ENCODE measurements around the gene ITGA11.

ITGA11 gene

DNA sequence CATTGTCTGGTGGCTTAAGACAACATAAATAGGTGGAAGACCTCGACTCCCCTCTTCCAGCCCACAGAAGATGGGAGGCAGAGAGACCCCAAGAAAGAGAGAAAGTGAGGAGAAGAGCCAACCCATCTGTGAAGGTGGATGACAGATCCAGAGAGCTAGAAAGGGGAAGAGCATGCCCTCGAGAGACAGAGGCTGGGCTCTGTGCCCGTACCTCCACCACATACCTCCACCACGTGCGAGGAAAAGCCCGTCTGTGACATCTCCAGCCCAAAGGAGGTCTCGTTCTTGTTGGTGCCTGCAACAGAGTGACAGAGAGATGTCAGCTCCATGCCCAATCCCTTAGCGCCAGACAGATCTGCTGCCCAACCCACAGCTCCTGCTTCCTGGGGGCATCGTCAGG lies 83.4 kb downstream of the ITGA11 start:
- no peak for DNase-seq

DNA sequence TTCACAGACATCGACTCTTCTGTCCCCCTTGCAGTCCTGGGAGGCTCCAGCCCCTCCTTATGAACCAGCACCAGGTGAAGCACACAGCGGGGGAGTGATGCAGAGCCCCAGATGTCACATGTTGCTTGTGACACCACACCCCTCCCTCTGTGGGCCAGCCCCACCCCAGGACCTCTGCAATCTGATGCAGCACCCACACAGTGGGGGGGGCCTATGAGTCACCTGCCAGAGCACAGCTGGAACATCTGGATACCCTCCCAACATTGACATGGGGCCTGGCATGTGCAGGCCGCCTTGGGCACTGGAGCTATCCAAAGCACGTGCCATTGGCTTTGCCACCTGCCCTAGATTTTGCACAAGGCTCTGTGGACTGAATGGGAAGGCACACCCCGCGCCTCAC lies 83.9 kb downstream of the ITGA11 start:
- DNase-seq: no peak

DNA sequence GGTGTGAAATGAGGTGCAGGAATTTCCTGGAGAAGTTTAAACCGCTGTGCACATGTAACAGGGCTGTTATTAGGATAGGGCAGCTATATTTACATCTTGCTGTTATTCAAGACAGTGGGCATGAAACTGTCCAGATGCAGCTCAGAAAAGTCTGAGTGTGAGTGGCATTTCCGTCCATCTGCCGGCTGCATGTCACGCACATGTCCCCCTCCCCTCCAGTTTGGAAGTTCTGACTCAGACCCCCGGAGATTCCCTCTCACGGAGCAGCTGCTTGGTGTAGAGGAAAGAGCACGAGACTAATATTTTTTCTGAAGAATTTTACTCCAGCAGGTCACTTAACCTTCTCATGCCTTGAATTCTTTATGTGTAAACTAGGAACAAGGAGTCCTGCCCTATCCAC lies 84.6 kb downstream of the ITGA11 start:
- no peak for DNase-seq

DNA sequence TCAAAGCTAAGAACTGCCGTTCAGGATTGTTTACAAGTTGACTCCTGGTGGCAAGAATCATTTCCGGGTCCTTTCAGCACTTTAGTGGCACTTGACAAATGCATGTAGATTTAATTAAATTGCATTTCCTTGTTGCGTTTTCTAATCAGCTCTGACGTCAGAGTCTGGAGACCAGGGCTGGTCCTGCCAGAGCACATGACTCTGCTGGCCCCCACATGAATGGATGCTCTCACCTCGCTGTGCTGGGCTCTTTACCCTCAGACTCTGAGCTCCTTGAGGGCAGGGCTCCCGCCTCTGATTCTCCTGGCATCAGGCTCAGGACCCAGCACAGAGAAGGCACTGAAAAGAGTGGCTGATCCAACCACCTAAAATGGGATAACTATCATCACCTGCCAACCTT lies 85.0 kb downstream of the ITGA11 start:
- no peak for DNase-seq

DNA sequence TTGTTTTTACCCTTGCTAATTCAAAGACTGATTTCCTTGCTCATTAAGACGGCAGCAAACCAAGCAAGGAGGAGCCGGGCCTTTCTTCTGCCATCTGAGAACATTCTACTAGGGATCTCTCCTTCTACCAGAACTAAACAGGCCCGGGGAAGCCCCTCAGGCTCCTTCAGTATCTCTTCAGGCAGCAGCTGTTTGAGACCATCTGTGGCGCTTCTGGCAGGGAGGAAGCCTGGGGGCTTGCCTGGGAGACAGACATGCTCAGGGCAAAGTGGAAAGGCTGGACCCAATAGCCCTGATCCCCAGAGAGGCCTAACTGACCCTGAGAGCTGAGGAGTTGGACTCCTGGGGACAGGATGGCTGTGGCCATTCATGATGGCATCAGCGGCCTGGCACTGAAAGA lies 86.5 kb downstream of the ITGA11 start:
- DNase-seq: no peak

DNA sequence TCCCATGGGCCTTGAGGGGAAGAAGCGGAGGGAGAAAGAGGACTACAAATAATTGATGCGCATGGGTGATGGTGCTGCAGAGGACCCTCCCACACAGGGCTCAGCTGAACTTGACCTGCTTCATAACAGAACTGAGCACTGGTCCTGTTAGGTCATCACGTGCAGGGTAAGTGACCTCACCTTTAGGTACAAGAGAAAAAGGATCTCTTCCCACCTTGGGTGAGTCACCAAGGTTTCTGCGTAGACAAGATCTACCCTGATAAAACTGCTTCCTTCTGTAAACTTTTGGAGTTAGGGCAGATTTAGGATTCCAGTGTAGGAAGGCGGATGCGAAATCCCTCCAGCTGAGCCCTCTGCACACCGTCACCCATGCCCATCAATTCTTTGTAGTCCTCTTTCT lies 87.4 kb downstream of the ITGA11 start:
- no peak for DNase-seq

DNA sequence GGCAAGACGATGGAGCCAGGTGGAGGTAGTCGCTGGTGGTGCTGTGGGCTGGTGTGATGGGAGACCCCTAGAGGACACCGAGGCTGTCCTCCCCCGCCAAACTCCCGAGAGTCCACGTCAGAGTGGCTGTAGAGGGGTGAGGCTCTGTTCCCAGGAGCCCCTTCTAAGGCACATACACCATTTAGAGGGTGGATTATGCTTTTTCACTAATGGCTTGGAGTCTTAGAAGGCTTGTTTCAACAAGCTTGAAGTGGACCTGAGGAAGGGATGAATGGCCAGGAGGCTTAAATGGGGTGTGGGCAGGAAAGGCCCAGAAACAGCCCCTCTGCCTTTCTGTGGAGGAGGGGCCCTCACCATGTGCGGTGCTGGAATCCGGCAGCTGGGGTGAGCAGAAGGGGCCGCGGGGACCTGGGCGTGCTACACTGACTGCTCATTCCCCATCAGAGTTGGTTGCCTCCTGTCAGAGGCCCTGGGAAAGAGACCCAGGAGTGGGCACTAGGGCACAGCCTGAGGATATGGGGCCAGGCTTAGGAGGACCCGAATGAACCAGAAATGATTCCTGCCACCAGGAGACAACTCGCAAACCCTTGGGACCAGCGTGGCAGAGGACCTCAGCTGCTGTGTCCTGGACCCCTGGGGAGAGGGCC lies 88.3 kb downstream of the ITGA11 start:
- DNase-seq: no peak

DNA sequence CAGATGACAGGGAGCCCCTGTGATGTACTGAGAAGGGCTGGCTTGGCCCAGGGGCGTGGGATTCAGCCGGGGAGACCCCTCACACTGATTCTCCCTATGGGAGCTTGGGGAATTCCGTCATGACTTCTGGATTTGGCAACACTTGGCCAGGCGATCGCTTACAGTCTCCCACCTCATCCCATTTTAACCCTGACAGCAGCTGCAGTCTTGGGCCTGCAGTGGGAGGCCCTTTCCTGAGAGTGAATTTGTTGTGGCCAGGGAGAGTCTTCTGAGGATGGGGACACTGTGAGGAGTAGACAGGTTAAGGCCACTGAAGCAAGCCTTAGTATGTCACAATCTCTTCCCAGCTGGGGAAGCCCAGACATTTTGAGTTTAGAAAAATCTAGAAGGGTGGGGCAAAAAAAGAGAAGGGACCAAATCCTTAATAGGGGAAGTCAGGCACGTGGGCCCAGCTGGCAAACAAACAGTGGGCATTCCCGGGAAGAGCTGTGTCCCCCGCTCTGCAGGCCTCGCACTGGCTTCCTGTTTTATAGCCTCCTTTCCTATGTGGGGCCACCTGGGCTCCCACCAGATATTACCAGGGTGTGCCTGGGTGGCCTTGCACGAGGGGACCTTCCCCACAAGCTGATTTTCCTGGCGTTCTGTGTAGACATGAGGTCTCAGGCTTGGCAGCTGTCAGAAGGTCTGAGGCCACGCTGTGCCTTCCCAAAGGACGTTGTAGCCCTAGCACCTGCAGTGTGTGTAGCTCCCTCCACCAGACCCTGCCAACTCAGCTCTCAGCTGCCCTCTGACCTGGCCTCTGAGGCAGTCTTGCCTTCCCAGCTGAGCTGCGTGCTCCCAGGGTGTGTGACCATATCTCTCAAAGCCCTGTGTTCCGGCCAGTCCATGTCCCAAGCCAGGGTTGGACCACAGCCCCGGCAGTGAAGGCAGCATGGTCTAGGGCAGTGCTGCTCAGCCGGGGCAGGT lies 89.9 kb downstream of the ITGA11 start:
- DNase-seq: no peak

DNA sequence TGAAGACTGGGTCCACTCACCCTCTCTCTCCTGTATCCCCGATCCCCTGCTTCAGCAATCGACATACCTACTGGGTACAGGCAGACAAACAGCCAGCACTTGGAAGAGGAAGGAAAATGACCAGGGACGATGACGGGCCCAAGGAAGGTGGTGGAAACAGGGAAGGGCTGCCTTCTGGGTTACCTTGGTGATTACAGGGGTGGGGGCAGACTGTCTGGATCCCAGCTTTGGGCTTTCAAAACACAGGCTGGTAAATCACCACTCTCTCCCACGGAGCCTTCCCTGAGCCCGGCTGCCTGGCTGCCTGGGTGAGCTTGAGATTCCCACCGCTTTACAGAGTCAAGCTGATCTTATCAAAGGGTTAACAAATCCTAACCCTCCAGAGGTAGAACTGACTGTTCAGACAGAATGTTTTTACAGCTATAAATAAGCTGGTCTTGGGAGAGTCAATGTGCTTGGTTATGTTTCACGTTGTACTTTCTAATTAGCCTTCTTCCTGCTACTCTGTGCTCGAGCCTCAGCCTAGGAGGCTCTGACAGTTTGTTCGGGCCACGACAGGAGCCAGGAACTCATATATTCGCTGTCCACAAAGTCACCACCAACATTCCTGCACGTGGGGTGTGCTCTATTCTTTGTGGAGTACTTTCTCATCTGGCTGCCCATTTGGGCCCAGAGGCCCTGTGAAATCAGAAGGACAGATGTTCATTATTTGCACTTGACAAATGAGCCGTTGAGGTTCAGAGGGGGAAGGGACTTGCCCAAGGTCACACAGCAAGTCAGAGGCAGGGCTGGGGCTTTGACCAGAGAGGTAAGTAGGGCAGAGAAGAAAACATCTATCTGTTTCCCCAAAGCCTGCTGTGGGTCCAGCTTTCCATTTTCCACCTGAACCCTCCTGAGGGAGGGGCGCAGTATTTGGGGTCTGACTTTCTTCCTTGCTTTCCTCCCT lies 91.0 kb downstream of the ITGA11 start:
- no peak for DNase-seq

DNA sequence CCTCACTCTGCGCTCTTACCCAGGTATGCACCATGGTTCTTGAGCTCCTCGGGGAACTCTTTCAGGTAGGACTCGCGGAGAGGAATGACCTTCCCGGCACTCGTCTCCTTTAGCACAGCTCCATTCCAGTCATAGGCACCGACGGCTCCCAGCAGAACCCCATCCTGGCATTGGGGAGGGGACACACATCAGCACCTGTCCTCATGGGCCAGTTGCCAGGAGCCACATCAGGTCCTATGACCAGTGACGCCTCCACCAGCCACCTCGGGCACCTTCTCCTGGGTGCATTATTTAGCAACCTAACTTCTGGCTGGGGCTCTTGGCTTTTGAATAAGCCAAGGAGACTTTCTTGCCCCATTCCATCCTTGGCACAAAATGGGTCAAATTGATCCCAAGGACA lies 92.5 kb downstream of the ITGA11 start:
- DNase-seq: no peak

DNA sequence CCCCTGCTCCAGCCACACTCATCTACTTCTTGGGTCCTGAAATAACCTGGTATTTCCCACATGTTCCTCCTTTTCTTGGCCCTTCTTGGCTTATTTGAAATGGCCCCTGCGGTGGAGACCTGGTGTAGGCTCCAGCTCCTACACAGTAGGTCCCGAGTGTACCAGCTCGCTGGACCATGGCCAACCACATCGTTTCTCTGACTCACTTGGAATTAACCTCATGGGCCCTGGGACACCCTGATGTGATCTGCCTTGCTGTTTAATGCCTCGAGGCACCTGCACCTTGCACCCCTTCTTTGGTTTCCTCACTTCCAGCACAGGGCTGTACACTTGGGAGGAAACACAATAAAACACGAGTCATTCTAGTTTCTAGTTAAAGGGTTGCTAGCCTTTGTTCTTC lies 94.1 kb downstream of the ITGA11 start:
- DNase-seq: no peak

DNA sequence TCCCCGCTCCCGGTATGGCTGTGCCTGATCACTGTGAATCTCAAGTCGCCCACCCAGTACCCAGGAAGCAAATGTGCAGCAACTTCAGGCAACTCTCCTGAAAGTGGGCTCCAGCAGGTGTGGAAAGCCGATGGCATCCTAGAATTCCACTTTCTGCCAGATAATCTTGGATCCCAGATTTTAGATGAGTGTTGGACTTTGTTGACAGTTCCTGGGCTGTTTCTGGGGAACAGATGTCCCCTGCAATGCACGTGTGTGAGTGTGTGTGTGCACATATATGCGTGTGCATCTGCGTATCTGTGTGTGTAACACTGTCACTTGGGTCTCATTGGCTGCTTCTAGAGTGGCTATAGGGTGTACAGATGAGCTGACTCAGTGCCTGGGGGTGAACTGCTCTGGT lies 95.4 kb downstream of the ITGA11 start:
- no peak for DNase-seq

DNA sequence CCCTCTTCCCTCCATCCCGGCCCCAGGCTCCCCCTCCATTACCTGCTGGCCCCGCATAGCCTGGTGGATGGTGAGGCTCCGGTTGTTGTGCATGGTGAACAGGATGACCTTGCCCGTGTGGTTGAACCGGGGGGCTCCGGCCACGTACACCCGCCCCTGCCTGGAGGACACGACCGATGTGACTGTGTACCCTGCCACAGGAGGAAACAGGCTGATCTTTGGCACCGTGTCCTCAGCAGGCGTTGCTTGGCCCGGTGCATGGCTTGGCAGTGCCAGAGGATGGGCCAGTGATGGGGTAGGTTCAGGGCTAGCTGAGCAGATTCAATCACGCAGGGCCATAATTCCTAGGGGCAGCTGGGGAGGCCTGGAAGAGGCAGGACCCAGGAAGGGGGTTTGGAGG lies 96.3 kb downstream of the ITGA11 start:
- DNase-seq: no peak

DNA sequence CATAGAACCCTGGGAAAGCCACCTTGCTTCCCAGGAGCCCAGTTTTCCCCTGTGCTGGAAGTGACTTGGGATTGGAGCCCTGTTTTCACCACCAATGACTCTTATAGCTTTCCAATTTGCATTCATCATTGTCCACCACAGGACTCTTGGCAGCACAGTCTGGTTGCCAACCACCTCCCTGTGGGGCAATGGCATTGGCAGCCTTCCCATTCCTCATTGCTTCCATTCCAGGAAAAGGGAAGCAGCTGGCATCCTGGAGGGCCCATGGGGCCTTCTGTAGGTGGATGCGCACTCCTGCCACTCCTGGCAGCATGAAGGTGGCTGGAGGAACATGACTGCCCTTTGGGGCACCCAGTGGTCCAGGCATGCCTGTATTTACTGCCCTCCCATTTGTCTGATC lies 96.7 kb downstream of the ITGA11 start:
- no peak for DNase-seq

DNA sequence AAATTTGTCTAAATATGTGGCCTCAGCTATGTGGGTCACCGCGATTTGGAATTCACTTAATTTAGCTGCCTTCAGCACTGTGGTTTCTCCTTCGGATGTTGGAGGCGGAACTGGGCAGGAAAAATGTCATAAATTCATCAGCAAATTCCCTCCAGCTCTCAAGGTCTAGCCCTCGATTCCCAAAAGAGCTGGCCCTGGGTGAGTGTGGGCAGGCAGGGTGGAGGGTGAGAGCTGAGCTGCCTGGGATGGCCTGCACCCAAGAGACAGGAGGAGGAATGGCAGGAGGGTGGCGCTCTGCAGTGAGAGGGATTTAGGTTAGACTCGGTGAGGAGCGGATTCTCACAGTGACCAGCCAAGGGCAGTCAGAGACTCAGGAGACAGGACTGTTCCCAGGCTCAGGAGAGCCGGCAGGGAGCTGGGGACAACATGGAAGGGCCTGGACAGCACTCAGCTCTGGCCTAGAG lies 97.3 kb downstream of the ITGA11 start:
- DNase-seq: no peak

DNA sequence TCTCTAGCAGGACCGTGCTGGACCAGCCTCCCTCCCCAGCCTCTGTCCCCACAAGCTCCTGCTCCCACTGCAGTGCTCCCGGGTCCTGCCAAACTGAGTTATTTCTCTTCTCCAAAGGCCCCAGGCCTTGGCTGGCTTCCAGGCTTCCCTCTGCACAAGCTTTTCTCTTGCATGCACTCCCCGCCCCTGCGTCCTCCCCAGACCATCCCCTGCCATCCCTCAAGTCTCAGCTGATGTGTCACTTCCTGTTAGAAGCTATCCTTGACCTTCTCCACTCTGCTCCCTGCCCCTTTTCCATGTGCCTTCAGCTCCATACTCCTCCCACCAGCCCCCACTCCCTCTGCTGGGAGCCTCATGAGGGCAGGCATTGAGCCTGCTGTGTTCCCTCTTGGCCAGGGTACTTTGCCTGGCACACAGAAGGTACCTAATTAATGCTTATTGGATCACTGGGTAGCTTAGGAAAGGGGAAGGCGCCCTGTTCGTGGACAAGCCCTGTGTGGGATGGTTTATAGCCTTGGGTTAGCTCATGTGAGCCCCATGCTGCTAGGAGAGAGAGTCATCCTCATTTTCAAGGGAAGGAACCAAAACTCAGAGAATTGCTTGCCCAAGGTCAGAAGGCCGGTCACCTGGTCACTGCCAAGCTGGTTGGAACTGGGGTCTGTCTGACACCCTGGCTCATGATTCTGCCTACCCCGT lies 98.0 kb downstream of the ITGA11 start:
- no peak for DNase-seq

DNA sequence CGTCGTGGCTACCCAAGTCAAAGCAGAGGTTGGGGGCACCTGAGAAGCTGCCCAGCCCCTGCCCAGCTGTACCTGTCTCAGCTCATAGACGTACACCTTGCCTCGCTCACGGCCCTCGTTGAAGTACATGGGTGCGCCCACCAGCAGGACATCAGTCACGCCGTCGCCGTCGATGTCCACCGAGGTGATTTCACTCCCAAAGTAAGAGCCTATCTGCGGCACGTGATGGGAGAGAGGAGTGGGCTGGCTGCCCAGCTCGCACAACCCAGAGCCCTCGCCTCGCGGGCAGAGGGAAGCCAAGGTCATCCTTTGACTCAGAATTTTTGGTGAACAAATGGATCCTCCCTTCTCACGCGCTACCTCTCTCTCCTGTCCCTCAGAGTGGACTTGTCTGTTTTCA lies 99.7 kb downstream of the ITGA11 start:
- DNase-seq: no peak

DNA sequence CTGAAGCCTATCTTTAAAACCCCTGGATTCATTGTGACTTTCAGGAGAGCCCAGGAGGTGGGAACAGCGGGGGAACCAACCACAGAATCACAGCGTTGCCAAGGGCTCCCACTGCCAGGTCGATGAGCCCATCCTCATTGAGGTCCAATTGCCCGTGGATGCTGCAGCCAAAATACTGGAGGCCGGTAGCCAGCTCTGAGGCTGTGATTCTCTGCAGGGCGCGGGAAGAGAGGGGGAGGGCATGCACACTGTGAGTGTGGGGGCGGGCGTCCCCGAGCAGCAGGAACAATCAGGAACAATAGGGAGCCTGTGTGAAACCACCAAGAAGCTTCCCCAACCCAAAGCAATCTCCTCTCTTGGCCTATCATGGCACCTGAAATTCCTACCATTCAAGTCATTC lies 101.1 kb downstream of the ITGA11 start:
- DNase-seq: no peak

DNA sequence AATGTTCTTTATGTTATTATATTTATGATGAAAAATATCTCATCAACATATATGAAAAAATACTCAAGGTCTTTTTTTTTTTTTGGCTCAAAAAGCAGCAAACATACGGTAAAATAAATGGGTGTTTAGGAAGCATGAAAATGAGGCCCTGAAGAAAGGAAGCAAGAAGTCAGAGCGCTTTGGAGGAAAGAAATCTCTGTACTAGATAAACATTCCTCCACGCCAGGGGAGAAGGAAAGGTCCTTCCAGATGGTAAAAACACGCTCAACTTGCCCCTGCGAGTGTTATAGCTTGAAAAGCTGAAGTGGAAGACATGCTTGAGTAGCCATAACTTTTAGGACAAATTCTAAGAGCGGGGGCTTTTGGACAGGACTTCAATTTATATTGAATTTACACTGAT lies 101.5 kb downstream of the ITGA11 start:
- no peak for DNase-seq

DNA sequence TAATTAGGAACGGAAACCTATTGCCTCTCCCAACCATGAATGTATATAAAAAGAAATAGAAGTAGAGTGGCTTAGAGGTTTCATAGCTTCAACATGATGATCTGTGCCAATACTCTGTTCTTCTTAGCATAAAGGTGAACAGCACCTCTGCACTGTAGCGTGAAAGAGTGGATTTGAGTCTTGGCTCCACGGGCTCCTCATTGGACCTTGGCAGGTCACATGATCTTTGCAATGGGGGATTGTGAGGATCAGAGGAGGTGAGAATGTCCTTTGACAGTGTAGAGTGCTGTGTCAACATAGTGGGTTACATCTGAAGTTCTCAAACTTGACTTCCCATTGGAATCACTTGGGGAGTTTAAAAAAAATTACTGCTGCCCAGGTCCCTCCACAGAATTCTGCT lies 103.0 kb downstream of the ITGA11 start:
- DNase-seq: no peak

DNA sequence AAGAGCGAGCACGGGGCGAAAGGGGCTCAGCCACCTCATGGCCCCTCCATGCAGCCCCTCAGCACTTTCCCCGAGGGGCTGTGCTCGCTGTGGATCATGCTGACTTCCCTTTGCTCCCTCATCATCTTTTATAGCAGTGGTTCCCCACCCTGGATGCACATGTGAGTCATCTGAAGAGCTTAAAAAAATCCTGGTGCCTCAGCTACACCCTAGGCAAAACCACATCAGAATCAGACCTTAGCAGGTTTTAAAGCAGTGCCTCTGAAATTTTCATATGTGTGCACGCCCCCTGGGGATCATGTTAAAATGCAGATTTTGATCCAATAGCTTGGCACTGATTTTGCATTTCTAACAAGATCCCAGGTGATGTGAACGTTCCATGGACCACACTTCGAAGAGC lies 103.5 kb downstream of the ITGA11 start:
- no peak for DNase-seq

DNA sequence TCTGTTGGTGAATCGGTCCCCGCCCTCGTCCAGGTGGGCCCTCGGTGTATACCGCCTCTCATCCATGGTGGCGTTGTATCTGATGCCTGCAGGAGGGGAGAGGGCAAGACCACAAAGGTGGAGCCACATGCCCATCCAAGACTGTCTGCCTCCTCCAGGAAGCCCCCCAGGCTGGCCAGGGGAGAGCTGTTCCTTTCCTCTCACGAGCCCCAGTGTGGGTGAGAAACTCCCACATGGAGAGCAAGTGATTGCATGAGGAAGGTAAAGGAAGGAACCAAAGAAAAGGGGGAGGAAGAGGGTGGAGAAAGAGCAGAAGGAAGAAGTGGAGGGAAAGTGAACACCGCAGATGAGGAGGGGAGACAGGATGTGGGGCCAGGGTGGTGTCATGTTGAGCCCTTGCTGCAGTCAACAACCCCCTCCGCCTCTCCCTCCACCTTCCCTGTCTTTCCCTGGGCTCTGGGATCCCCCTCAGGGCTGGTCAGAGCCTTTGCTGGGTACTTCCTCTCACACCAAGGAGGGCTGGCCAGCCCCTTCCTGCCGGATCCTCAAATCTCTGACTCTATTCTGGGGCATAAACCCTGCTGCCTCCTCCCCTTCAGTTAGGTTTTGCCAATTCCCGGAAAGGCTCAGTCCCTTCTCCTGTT lies 105.1 kb downstream of the ITGA11 start:
- DNase-seq: no peak
